OCI-LY7 (cell line): ENCODE data around the gene CYP27C1.

Experiments used
- EZH2phosphoT487 ChIP-seq: fragments of 200-600 bp; sonication (generic); IDR thresholded peaks from 2 replicates; pipeline ENCODE4 v1.6.1; 2018; ENCODE audit warnings: low read depth, borderline replicate concordance, mild to moderate bottlenecking, mixed run types, antibody characterized with exemption, low read length, moderate library complexity, mixed read lengths
- TF ChIP-seq, protein P1 (sequence below): fragments of 200-600 bp; sonication (generic); conservative IDR thresholded peaks from 2 replicates; pipeline ENCODE4 v1.5.1; 2014; ENCODE audit warnings: mild to moderate bottlenecking, antibody characterized with exemption, low read length, moderate library complexity, mixed read lengths

DNA sequence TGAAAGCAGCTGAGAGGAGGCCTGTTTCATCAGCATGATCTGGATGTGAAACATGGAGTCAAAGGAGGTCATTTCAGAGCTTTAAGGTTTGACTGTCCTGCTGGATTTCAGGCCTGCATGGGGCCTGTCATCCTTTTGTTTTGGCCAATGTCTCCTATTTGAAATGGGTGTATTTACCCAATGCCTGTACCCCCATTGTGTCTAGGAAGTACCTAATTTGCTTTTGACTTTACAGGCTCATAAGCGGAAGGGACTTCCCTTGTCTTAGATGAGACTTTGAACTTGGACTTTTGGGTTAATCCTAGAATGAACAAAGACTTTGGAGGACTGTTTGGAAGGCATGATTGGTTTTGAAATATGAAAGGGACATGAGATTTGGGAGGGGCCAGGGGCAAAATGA, 19.3 kb upstream of the CYP27C1 start:
- TF ChIP-seq, protein P1, sequence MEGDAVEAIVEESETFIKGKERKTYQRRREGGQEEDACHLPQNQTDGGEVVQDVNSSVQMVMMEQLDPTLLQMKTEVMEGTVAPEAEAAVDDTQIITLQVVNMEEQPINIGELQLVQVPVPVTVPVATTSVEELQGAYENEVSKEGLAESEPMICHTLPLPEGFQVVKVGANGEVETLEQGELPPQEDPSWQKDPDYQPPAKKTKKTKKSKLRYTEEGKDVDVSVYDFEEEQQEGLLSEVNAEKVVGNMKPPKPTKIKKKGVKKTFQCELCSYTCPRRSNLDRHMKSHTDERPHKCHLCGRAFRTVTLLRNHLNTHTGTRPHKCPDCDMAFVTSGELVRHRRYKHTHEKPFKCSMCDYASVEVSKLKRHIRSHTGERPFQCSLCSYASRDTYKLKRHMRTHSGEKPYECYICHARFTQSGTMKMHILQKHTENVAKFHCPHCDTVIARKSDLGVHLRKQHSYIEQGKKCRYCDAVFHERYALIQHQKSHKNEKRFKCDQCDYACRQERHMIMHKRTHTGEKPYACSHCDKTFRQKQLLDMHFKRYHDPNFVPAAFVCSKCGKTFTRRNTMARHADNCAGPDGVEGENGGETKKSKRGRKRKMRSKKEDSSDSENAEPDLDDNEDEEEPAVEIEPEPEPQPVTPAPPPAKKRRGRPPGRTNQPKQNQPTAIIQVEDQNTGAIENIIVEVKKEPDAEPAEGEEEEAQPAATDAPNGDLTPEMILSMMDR: no peak
- no peak for TF ChIP-seq EZH2phosphoT487
